ENCODE measurements around the gene RALGAPA2.

GRCh38 chr20:20702330-20703245 lies 9.9 kb downstream of the RALGAPA2 start:
- TF ChIP-seq OSR1 (CRISPR knock-in tag; IDR thresholded peaks at IDR 0.05), result no peak
- no peak for TF ChIP-seq PATZ1 (CRISPR knock-in tag; IDR thresholded peaks at IDR 0.05; ENCODE audit: borderline replicate concordance)
- no peak for TF ChIP-seq SNAI2 (CRISPR knock-in tag; IDR thresholded peaks at IDR 0.05)
- TF ChIP-seq PPARA (CRISPR knock-in tag; IDR thresholded peaks at IDR 0.05; ENCODE audit: borderline replicate concordance), result no peak
- no peak for TF ChIP-seq ZNF8 (CRISPR knock-in tag; IDR thresholded peaks at IDR 0.05)
- no peak for TF ChIP-seq ZNF565 (CRISPR knock-in tag; conservative IDR thresholded peaks at IDR 0.05; ENCODE audit: low read depth)
- TF ChIP-seq ZFP30 (CRISPR knock-in tag; IDR thresholded peaks at IDR 0.05), result no peak
- TF ChIP-seq ARNTL (CRISPR knock-in tag; IDR thresholded peaks at IDR 0.05; ENCODE audit: borderline replicate concordance, low read depth), result no peak
- no peak for TF ChIP-seq ESRRG (CRISPR knock-in tag; IDR thresholded peaks at IDR 0.05)
- no peak for TF ChIP-seq RARB (CRISPR knock-in tag; IDR thresholded peaks at IDR 0.05)
- TF ChIP-seq ZNF70 (CRISPR knock-in tag; IDR thresholded peaks at IDR 0.05), result no peak
